Measurements from ENCODE around the gene HHEX. TPM values are rescaled to one million over a fixed set of nuclear protein-coding genes. Genes with fewer than 3 reads are reported as not detected.
"Not testable (repeated sequence)": the region's sequence is repeated elsewhere in the genome, so short reads cannot be mapped to it uniquely, and the experiment has no call there.

The HHEX gene
- 38.8 and 62.1 TPM in 2 replicates for total RNA-seq

DNA sequence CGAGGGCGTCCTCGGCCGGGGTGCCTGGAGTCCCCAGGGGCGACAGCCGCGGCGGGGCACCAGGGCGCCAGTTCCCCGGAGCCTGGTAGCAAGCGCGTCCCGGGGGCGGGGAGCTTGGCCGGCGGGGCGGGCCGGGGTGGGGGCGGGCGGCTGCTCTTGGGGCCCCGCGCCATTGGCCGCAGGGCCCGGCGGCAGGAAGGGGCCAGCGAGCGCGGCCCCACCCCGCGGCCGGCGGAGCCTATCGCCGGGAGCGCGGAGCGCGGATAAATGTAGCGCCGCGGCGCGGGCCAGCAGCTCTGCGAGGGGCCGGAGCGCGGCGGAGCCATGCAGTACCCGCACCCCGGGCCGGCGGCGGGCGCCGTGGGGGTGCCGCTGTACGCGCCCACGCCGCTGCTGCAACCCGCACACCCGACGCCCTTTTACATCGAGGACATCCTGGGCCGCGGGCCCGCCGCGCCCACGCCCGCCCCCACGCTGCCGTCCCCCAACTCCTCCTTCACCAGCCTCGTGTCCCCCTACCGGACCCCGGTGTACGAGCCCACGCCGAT is at the start of gene HHEX:
TSS of gene HHEX (plus strand) at position 293 of the 548 bp plus-strand sequence. CDS start at position 325, 32 bp downstream.
- peak; percentile 89 to 92 for DNase-seq (ENCODE audit: low read depth in 2 of 2)

DNA sequence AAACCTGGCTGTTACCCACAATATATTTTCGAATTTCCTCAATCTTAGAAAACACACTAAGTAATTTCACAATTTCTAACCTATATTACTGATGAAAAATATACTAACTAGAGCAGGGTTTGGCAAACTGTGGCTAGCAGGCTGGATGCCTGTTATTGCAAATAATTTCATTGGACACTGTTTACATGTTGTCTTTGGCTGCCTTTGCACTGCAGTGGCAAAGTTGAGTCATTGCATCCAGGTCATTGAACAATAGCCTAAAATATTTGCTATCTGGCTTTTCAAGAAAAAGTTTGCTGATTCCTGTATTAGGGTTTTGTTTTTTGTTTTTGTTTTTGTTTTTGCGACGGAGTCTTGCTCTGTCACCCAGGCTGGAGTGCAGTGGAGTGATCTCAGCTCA is 49.6 kb upstream of the HHEX start:
- peak; percentile 75 to 94 for DNase-seq (ENCODE audit: low read depth in 2 of 2)

DNA sequence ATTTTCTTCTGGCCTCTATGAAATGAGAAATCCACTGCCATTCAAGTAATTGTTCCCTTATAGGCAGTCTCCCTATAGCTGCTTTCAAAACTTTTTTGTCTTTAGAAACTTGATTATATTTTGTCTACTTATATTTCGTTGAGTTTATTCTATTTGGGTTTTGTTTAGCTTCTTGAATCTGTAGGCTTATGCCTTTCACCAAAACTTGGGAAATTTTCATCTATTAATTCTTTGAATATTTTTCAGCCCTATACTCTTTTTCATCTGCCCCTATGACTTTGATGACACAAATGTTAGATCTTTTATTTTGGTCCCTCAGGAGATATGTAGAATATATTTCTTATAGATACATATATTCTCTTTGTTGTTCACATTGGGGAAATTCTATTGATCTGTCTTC is 48.3 kb upstream of the HHEX start:
- no peak for DNase-seq (ENCODE audit: low read depth in 2 of 2)

DNA sequence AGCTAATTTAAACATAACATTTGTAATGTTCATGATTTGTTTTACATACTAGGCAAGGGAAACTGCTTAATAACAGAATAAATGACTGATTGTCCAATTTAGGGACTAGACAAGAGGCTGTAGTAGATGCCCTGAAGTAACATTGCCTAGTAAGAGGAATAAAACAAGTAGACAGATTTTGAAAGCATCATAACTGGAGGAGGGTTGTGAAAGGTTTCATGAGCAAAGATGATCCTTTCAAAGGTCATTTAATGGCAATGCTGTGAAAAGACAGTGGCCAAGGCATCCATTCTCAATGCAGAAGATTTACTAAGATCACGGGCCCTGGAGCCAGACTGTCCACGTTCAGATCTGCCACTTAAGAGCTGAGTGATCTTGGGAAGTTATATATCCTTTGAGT is 44.8 kb upstream of the HHEX start:
- no peak for DNase-seq (ENCODE audit: low read depth in 2 of 2)

DNA sequence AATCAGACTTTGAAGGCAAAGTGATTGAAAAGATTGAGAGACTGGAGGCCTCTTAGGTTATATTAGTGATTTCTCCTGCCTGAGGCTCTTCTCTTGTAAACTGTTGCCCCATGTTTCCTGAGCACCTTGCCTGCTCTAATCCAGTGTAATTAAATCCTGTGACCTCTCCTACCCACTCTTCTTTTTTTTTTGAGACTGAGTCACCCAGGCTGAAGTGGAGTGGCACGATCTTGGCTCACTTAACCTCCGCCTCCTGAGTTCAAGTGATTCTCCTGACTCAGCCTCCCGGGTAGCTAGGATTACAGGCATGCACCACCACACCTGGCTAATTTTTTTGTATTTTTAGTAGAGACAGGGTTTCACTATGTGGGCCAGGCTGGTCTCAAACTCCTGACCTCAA is 38.9 kb upstream of the HHEX start:
- DNase-seq (ENCODE audit: low read depth in 2 of 2): not testable (repeated sequence)

DNA sequence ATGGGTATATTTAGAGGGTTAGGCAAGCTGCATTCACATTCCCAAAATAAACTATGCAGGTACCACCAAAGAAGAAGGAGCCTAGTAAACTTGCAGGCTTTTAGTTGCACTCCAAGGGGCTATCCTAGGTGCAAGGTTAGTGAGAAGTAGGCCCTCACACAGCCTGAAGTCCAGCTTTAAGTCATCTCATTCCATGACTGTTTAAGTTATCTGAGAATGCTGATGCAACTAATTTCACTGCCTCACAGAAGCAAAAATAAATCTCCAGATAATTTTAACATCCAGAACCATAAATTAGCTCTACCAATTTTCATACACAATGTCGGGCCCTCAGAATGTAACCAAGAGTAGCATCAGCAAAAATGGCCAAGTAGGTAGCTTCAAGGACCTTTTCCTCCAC is 34.3 kb upstream of the HHEX start:
- no peak for DNase-seq (ENCODE audit: low read depth in 2 of 2)

DNA sequence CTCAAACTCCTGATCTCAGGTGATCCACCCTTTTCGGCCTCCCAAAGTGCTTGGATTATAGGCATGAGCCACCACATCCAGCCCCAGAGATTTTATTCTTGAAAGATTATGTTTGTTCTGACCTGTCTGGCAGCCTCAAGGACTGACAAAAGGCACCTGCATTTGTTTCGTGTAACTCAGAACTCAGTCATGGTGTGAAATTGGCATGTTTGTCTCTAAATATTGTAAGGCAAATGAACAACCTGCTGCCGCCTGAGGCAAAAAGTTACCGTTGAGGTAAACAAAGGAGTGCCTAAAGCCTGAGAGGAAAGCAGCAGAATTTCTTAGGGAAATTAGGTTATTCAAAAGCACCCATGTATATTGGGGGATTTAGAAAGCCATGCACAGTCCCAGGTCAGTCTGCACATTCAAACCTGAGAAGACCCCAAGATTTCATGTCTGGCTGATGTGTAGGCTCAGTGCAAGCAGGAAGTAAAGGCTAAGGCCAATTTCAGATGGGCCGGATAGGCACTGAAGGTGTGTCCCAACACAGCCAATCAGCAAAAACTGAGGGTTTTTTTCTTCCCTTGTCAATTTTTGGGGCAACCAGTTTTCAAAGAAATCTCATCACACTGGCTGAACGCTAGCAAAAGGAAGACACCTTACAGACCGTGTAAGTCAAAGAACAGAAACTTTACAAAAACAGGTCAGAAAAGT is 33.3 kb upstream of the HHEX start:
- DNase-seq (ENCODE audit: low read depth in 2 of 2): no peak

DNA sequence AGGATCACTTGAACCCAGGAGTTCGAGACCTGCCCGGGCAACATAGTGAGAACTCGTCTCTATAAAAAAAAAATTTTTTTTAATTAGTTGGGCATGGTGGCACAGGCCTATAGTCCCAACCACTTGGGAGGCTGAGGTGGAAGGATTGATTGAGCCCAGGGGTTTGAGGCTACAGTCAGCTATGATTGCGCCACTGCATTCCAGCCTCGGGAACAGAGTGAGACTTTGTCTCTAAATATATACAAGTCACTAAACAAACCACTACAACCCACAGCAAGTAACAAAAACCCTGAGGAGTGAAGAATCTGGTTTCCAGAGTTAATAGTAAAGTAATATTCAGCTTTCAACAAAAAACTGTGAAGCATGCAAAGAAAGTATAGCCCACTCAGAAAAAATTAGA is 32.7 kb upstream of the HHEX start:
- DNase-seq (ENCODE audit: low read depth in 2 of 2): no peak

DNA sequence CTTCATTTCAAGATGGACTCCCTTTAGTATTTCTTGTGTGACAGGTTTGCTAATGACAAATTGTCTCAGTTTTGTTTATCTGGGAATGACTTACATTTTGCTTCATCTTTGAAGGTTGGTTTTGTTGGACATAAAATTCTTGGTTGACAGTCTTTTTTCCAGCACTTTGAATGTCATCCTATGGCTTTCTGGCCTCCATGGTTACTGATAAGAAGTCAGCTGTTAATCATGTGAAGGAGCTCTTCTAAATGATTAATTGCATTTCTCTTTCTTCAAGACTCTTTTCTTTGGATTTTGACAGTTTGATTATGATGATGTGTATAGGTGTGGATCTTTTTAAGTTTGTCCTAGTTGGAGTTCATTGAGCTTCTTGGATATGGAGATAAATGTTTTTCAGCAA is 26.9 kb upstream of the HHEX start:
- peak; percentile 2 to 5 for DNase-seq (ENCODE audit: low read depth in 2 of 2)

DNA sequence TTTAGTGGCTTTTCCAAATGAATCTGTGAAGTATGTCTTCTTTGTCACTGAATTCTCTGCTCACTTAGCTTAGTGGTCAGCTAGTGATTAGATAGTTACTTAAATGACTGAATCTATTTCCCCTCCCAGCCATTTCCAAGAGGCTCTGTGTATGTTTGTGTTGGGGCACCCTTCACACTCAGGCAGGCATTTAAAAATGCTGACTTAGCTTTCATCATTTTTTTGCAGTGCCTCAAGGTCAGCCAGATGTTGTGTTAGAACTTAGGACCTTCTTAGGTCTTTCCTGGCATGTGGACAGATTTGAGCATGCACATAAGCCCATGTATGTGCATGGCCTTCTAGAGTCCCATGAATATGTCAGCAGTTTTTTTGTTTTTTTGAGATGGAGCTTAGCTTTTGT is 25.4 kb upstream of the HHEX start:
- no peak for DNase-seq (ENCODE audit: low read depth in 2 of 2)

DNA sequence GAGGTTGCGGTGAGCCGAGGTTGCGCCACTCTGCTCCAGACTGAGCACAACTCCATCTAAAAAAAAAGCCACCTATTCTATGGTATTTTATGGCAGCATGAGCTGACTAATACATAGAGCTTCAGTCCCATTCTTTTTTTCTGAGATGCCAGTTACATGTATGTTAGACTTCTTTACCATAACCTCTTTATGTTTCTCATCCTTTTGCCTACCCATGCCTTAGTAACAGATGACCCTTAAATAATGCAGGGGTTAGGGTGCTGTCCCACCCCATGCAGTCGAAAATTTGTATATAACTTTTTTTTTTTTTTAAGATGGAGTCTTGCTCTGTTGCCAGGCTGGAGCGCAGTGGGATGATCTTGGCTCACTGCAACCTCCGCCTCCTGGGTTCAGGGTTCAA is 22.7 kb upstream of the HHEX start:
- DNase-seq (ENCODE audit: low read depth in 2 of 2): no peak

DNA sequence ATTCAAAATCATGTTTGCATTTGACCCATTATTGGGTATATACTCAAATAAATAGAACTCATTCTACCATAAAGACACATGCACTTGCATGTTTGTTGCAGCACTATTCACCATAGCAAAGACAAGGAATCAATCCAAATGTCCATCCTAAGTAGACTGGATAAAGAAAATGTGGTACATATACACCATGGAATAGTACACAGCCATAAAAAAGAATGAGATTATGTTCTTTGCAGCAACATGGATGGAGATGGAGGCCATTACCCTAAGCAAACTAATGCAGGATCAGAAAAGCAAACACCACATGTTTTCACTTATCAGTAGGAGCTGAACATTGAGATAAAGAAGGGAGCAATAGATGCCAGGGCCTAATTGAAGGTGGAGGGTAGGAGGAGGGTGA is 12.0 kb upstream of the HHEX start:
- no peak for DNase-seq (ENCODE audit: low read depth in 2 of 2)

DNA sequence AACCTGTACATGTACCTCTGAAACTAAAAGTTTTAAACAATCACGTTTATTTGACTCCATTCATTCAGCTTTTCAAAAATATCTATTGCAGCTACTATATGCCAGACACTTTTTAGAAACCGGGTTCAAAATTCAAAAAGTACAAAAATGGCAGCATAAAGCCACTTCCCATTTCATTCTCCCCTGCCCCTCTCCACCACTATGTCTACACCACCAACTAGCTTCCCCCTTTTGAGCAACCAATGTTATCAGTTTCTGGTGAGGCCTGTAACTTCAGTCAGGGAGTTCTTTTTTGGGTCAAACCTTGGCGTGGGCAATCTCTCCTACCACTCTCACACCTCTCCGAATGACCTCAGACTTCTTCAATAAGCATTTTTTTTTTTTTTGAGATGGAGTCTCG is 11.5 kb upstream of the HHEX start:
- no peak for DNase-seq (ENCODE audit: low read depth in 2 of 2)

DNA sequence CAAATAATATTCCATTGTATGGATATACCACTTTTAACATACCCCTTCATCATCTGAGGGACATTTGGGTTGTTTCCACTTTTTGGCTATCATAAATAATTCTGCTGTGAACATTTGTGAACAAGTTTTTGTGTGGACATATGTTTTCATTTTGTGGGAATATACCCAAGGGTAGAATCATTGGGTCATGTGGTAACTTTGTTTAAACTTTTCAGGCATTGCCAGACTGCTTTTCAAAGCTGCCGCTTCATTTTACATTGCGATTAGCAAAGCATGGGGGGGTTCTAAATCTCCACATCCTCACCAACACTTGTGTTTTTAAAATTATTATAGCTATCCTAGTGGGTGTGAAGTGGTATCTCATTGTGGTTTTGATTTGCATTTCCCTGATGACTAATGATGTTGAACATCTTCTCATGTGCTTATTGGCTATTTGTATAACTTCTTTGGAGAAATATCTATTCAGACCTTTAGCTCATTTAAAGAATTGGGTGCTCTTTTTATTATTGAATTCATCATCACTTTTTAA is 8.4 kb upstream of the HHEX start:
- no peak for DNase-seq (ENCODE audit: low read depth in 2 of 2)

DNA sequence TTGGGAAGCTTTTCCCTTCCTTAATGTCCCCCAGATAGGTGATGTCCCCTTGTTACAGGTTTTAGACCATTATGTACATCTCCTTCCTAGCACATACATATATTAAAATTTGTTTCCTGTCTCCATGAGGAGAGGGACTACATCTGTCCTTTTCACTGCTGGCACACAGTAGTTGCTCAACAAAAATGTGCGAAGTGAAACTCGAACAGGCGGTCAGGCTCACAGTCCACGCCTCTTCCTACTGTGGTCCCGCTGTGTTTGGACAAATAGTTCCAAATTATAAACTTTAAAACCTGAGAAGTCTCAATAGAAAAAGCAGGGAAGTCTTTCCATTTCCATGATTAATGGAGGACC is 1.2 kb upstream of the HHEX start:
- no peak for DNase-seq (ENCODE audit: low read depth in 2 of 2)

DNA sequence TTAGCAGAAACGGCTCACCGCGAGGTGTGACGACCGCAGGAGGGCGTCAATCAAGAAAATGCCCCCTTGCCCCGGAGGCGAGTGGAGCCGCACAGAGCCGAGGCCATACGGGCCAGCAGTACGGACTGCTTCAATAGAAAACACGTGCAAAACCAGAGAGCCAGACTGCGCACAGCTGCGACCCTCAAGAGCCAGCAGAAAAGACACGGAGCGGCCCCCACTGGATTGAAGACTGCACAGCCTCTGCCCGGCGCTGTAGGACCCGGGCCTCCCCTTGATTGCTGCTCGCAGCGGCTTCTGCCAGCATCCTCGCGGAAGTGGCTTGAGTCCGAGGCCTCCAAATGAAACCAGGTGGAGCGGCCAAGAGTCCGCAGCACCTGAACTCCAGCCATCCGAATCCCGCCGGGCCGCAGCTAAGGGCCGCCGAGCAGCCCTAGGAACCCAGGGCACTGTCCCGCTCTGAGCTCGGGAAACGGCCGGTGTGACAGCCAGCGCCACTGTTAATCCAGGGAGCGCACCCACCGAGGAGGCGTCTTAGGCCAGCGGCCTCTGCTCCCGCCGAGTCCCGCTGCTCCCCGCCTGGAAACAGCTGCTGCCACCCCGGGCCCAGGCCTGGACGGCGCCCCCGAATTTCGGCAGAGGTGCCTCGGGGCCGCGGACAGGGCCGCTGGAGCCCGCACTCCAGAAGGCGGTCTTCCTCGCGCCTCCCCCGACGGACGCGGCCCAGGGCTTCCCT is 660 bp upstream of the HHEX start:
- peak; percentile 53 to 58 for DNase-seq (ENCODE audit: low read depth in 2 of 2)

DNA sequence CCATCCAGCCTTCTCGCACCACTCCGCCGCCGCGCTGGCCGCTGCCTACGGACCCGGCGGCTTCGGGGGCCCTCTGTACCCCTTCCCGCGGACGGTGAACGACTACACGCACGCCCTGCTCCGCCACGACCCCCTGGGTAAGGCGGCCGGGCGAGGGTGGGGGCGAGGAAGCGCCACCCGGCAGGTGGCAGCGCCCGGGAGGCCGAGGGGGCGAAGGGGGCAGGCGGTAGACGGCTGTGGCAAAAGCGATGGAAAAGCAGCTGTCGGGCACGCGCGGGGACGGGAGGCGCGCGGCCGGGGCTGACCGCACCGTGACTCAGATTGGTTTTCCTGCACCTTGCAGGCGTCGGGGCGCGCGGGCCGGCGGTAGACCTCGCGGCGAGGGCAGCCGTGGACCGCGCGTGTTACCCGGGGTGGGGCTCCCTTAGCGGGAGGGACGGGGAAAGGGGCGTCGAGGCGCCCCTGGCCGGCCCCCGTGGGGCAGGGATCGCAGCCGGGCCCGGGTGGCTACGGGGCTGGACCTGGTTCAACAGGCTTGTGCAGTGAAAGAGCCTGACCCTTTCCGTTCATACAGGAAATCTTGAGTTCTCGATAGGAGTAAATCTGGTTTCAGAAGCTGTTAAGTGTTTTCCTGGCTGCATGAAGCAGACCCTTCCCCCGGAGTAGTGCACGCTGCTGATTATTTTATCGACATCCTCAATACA is 608 bp downstream of the HHEX start:
- DNase-seq (ENCODE audit: low read depth in 2 of 2): peak; percentile 92 to 99

DNA sequence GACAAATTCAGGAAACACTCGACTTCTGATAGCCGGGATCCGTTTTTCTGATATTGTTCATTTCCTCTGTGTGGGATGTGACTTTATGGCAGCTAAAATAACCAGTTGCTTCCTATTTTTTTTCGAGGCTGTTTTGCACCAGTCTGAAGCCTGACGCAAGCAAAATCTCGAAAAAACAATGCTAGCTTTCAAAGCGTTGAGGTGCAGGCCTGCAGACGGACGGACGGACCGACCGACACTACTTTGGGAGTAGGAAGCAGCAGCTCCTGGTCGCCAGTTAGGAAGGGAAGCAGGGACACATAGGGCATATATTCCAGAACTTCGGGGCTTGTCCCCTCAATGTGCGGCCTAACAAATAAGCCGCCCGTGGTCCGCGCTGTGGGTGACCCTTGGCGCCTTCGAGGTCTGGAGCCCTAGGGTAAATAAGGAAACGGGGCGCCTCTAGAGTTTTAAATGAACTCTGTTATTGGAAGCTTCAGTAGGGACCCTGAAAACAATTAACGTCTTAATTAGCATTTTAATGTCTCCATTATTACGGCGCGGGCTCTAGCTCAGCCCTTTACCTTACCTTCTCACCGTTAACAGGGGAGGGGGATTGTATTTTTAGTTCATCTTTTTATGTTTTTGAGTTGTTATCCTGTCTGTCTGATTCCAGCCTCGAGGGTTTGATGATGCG is 1.3 kb downstream of the HHEX start:
- DNase-seq (ENCODE audit: low read depth in 2 of 2): peak in 1 of 2 donors; percentile 97

DNA sequence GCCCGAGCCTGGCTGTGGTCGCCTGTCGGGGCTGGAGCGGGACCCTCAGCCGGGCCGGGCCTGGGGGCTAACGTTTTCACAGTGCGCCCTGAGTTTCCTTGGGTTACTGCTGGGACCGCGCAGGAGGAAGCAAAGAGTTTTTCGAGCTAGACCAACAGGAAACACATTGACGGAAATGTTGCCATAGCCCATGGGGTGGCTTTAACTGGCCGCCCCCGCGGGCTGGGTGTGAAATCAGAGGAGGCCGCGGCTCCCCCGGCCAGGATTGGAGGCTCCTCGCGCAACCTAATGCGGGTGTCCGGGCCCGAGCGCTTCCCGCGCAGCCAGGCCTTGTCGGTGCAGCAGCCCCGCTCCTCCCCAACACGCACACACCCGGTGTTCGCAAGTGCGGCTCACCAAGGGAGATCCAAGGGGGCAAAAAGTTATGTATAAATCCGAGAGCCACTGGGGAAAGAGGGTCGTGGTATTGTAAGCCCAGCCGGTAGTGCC is 1.9 kb downstream of the HHEX start:
- DNase-seq (ENCODE audit: low read depth in 2 of 2): peak; percentile 82 to 84

DNA sequence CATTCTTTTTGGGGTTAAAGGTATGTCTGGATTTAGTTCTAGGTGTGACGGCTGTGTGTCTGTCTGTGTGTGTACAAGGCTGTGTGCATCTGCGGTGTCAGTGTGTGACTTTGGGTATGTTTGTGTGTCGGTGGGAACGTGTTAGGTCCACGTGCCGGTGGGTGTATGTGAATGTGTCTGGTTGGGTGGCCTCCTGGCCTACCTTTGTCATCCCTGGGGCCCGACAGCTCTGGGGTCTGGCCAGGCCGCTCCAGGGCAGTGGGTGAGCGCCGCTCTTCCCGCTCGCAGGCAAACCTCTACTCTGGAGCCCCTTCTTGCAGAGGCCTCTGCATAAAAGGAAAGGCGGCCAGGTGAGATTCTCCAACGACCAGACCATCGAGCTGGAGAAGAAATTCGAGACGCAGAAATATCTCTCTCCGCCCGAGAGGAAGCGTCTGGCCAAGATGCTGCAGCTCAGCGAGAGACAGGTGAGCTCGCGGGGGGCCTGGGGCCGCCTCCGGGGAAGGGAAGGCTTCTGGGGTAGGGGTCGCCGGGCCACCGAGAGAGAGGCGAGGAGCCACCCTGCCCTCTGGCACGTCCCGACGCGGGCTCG is 2.4 kb downstream of the HHEX start:
- DNase-seq (ENCODE audit: low read depth in 2 of 2): peak; percentile 32 to 43
